Trophoblast cell (in vitro differentiated cells and primary cell): ENCODE measurements around the gene TRAPPC1.
"Not testable (repeated sequence)": the region's sequence is repeated elsewhere in the genome, so short reads cannot be mapped to it uniquely, and the experiment has no call there.

ENCODE experiments used
- DNase-seq, 2 donors: peaks; one replicate each; pipeline ENCODE4 v3.0.0-alpha.2; 2016
- H2AFZ ChIP-seq: 2 replicates; pipeline ENCODE4 v1.6.1; 2013; ENCODE audit warnings: low read length, moderate library complexity, mild to moderate bottlenecking; ENCODE audit not compliant: insufficient read depth, poor library complexity
- H2AK5ac ChIP-seq: 2 replicates; pipeline ENCODE4 v1.6.1; 2013; ENCODE audit warnings: mild to moderate bottlenecking, low read length
- H2BK120ac ChIP-seq: 2 replicates; pipeline ENCODE4 v1.6.1; 2013; ENCODE audit warnings: low read length, mild to moderate bottlenecking, moderate library complexity; ENCODE audit not compliant: insufficient read depth, poor library complexity
- H2BK12ac ChIP-seq: 2 replicates; pipeline ENCODE4 v1.6.1; 2013; ENCODE audit warnings: mild to moderate bottlenecking, low read length, moderate library complexity
- H2BK5ac ChIP-seq: 2 replicates; pipeline ENCODE4 v1.6.1; 2013; ENCODE audit warnings: low read length, low read depth, moderate library complexity, mild to moderate bottlenecking; ENCODE audit not compliant: poor library complexity
- H3K14ac ChIP-seq: 2 replicates; pipeline ENCODE4 v1.6.1; 2013; ENCODE audit warnings: mild to moderate bottlenecking, low read length
- H3K18ac ChIP-seq: 2 replicates; pipeline ENCODE4 v1.6.1; 2013; ENCODE audit warnings: mild to moderate bottlenecking, low read length
- H3K23ac ChIP-seq: 2 replicates; pipeline ENCODE4 v1.6.1; 2013; ENCODE audit warnings: low read length
- H3K27ac ChIP-seq: 2 replicates; pipeline ENCODE4 v1.5.1; 2013; ENCODE audit warnings: low read depth, mild to moderate bottlenecking, inconsistent platforms, low read length, moderate library complexity
- H3K27me3 ChIP-seq: 2 replicates; pipeline ENCODE4 v1.6.1; 2013; ENCODE audit warnings: inconsistent platforms, mild to moderate bottlenecking, low read length, moderate library complexity; ENCODE audit not compliant: insufficient read depth
- H3K36me3 ChIP-seq, 2 experiments: 1 replicate in 1 of 2; 2 replicates in 1 of 2; pipeline ENCODE4 v1.6.1; 2013; ENCODE audit warnings: low read length in 2 of 2, mild to moderate bottlenecking in 2 of 2, moderate library complexity in 1 of 2; ENCODE audit not compliant: insufficient read depth in 2 of 2, control insufficient read depth in 1 of 2
- H3K4ac ChIP-seq: 2 replicates; pipeline ENCODE4 v1.6.1; 2013; ENCODE audit warnings: low read depth, mild to moderate bottlenecking, low read length, moderate library complexity
- H3K4me1 ChIP-seq, 2 experiments: 1 replicate in 1 of 2; 2 replicates in 1 of 2; pipeline ENCODE4 v1.6.1; 2013; ENCODE audit warnings: low read length in 2 of 2, mild to moderate bottlenecking in 2 of 2, moderate library complexity in 1 of 2; ENCODE audit not compliant: insufficient read depth in 2 of 2, control insufficient read depth in 1 of 2
- H3K4me2 ChIP-seq: 2 replicates; pipeline ENCODE4 v1.6.1; 2013; ENCODE audit warnings: inconsistent platforms, mild to moderate bottlenecking, low read length, moderate library complexity
- H3K4me3 ChIP-seq: 2 replicates; pipeline ENCODE4 v1.5.1; 2013; ENCODE audit warnings: mild to moderate bottlenecking, low read depth, low read length, inconsistent platforms
- H3K79me1 ChIP-seq: one replicate; pipeline ENCODE4 v1.6.1; 2013; ENCODE audit warnings: low read length
- H3K79me2 ChIP-seq: 2 replicates; pipeline ENCODE4 v1.6.1; 2013; ENCODE audit warnings: low read length, mild to moderate bottlenecking; ENCODE audit not compliant: control insufficient read depth, insufficient read depth, poor library complexity
- H3K9ac ChIP-seq: 2 replicates; pipeline ENCODE4 v1.6.1; 2013; ENCODE audit warnings: mild to moderate bottlenecking, low read length
- H3K9me3 ChIP-seq: 2 replicates; pipeline ENCODE4 v1.6.1; 2013; ENCODE audit warnings: low read depth, mild to moderate bottlenecking, control low read depth, inconsistent platforms, low read length; ENCODE audit not compliant: insufficient read depth
- H4K12ac ChIP-seq: 2 replicates; pipeline ENCODE4 v1.6.1; 2013; ENCODE audit warnings: low read depth, mild to moderate bottlenecking, low read length, moderate library complexity
- H4K8ac ChIP-seq: 2 replicates; pipeline ENCODE4 v1.6.1; 2013; ENCODE audit warnings: low read depth, mild to moderate bottlenecking, low read length, moderate library complexity
- H4K91ac ChIP-seq: one replicate; pipeline ENCODE4 v1.6.1; 2013; ENCODE audit warnings: low read depth, mild to moderate bottlenecking, low read length, moderate library complexity
- WGBS: extraction: QIAGEN DNeasy Blood & Tissue Kit; methylation state at CpG from one replicate; pipeline ENCODE4 v1.1.7; 2013; ENCODE audit warnings: missing lambda C conversion rate; ENCODE audit not compliant: insufficient read length, insufficient coverage; ENCODE audit errors: extremely low coverage; 5-methylcytosine and 5-hydroxymethylcytosine counted together

TRAPPC1 gene

GRCh38 chr17:7953266-7953665, 21.5 kb upstream of the TRAPPC1 start:
- not testable (repeated sequence) for H2BK12ac ChIP-seq, H4K12ac ChIP-seq, H3K79me2 ChIP-seq, H2BK5ac ChIP-seq, H3K79me1 ChIP-seq, H4K91ac ChIP-seq, H3K27me3 ChIP-seq, DNase-seq, H3K18ac ChIP-seq, H3K9me3 ChIP-seq, H3K36me3 ChIP-seq, H3K9ac ChIP-seq, H2BK120ac ChIP-seq, H3K4me2 ChIP-seq, H3K27ac ChIP-seq, H2AFZ ChIP-seq, H3K14ac ChIP-seq, H3K4ac ChIP-seq, H4K8ac ChIP-seq, H3K4me1 ChIP-seq, H3K23ac ChIP-seq, H2AK5ac ChIP-seq, H3K4me3 ChIP-seq
- no CpG with 5 or more reads among the region's 13 CpGs for WGBS

GRCh38 chr17:7951143-7951792, 19.5 kb upstream of the TRAPPC1 start:
- Histone ChIP-seq H3K9me3 (no peaks in the 10 kb centered on the region), H3K79me1 (no peaks in the 10 kb centered on the region), H2BK12ac (no peak overlapping the region), H3K4me1 (no peaks in the 10 kb centered on the region), H3K14ac (no peak overlapping the region), H2BK5ac (no peak overlapping the region), H2AK5ac (no peak overlapping the region), H3K9ac (no peak overlapping the region), H2BK120ac (no peak overlapping the region), H2AFZ (no peak overlapping the region), H3K4me2 (no peak overlapping the region), H3K27me3 (no peaks in the 10 kb centered on the region), H3K27ac (no peak overlapping the region), H4K91ac (no peak overlapping the region), H4K8ac (no peak overlapping the region), H3K79me2 (no peaks in the 10 kb centered on the region), H3K4me3 (no peak overlapping the region), H3K36me3 (peaks cover 20 to 23% of the 10 kb centered on the region in 2 experiments), H3K18ac (no peak overlapping the region), H3K4ac (no peak overlapping the region), H3K23ac (no peak overlapping the region), H4K12ac (no peak overlapping the region)
- no peak for DNase-seq
- no CpG with 5 or more reads among the region's 5 CpGs for WGBS

- H3K9ac ChIP-seq, result no peak overlapping the region
- H3K14ac ChIP-seq, result no peak overlapping the region
- H3K9me3 ChIP-seq, result no peaks in the 10 kb centered on the region
- H3K23ac ChIP-seq, result no peak overlapping the region
- no peak for DNase-seq
- H3K27me3 ChIP-seq, result no peaks in the 10 kb centered on the region
- no peak overlapping the region for H3K18ac ChIP-seq
- H3K79me1 ChIP-seq, result no peaks in the 10 kb centered on the region
- H3K4me2 ChIP-seq, result no peak overlapping the region
- no peak overlapping the region for H3K4me3 ChIP-seq
- no peak overlapping the region for H4K12ac ChIP-seq
- H2BK120ac ChIP-seq, result no peak overlapping the region
- H3K4ac ChIP-seq, result no peak overlapping the region
- no peak overlapping the region for H2BK5ac ChIP-seq
- no peaks in the 10 kb centered on the region for H3K79me2 ChIP-seq
- H2AFZ ChIP-seq, result no peak overlapping the region
- no peak overlapping the region for H2AK5ac ChIP-seq
- peaks cover 26 to 30% of the 10 kb centered on the region in 2 experiments for H3K36me3 ChIP-seq
- H3K27ac ChIP-seq, result no peak overlapping the region
- H2BK12ac ChIP-seq, result no peak overlapping the region
- no peak overlapping the region for H4K91ac ChIP-seq
- no peaks in the 10 kb centered on the region for H3K4me1 ChIP-seq
- no peak overlapping the region for H4K8ac ChIP-seq
- WGBS, result no CpG with 5 or more reads among the region's 3 CpGs
These were observed 18.8 kb upstream of the TRAPPC1 start for GRCh38 chr17:7950578-7950977.

- Histone ChIP-seq H3K36me3 (peaks cover 45 to 53% of the 10 kb centered on the region in 2 experiments), H3K4me2 (no peak overlapping the region), H3K4ac (no peak overlapping the region), H2AK5ac (no peak overlapping the region), H3K9ac (no peak overlapping the region), H2AFZ (no peak overlapping the region), H3K27ac (no peak overlapping the region), H3K27me3 (no peaks in the 10 kb centered on the region), H3K79me1 (no peaks in the 10 kb centered on the region), H2BK12ac (no peak overlapping the region), H3K4me3 (no peak overlapping the region), H3K4me1 (no peaks in the 10 kb centered on the region), H3K18ac (no peak overlapping the region), H2BK120ac (no peak overlapping the region), H3K79me2 (no peaks in the 10 kb centered on the region), H3K14ac (no peak overlapping the region), H4K8ac (no peak overlapping the region), H3K9me3 (peaks cover 2% of the 10 kb centered on the region), H4K12ac (no peak overlapping the region), H3K23ac (no peak overlapping the region), H2BK5ac (no peak overlapping the region), H4K91ac (no peak overlapping the region)
- DNase-seq, result no peak
- WGBS, result no CpG with 5 or more reads among the region's 5 CpGs
These were observed 15.9 kb upstream of the TRAPPC1 start for GRCh38 chr17:7947651-7948050.
